Osteoblast (primary cell): ENCODE measurements around the gene HLF. TPM values are rescaled to one million over a fixed set of nuclear protein-coding genes. Genes with fewer than 3 reads are reported as not detected.
A peak's percentile ranks its signal among the peaks of the same experiment; 100 is the strongest.

Source experiments
- DNase-seq: peaks from one replicate; pipeline ENCODE4 v3.0.0; 2011; ENCODE audit warnings: low spot score, mixed read lengths; ENCODE audit not compliant: insufficient read length; ENCODE audit errors: missing footprints
- H2AFZ ChIP-seq: 2 replicates; pipeline ENCODE4 v1.6.0; 2011; ENCODE audit warnings: mild to moderate bottlenecking, low read length
- H3K27ac ChIP-seq: 2 replicates; pipeline ENCODE4 v1.5.1; 2011; ENCODE audit warnings: mild to moderate bottlenecking, low read depth, low read length, moderate library complexity
- H3K27me3 ChIP-seq: 2 replicates; pipeline ENCODE4 v1.6.0; 2012; ENCODE audit warnings: mild to moderate bottlenecking, control low read depth, inconsistent platforms, low read length, moderate library complexity; ENCODE audit not compliant: insufficient read depth
- H3K36me3 ChIP-seq: 2 replicates; pipeline ENCODE4 v1.5.1; 2011; ENCODE audit warnings: mild to moderate bottlenecking, low read length, control low read depth, moderate library complexity; ENCODE audit not compliant: insufficient read depth
- H3K4me1 ChIP-seq: 2 replicates; pipeline ENCODE4 v1.5.1; 2011; ENCODE audit warnings: mild to moderate bottlenecking, low read length, control low read depth, moderate library complexity; ENCODE audit not compliant: insufficient read depth
- H3K4me2 ChIP-seq: 2 replicates; pipeline ENCODE4 v1.6.0; 2011; ENCODE audit warnings: mild to moderate bottlenecking, low read length; ENCODE audit not compliant: insufficient read depth
- H3K4me3 ChIP-seq: fragments of 200-600 bp; sonication (generic); 3 replicates; pipeline ENCODE4 v1.5.1; 2012; ENCODE audit warnings: mild to moderate bottlenecking, low read length, inconsistent platforms; ENCODE audit not compliant: insufficient read depth
- H3K79me2 ChIP-seq: 2 replicates; pipeline ENCODE4 v1.6.0; 2012; ENCODE audit warnings: mild to moderate bottlenecking, low read length, control low read depth, inconsistent platforms; ENCODE audit not compliant: insufficient read depth
- H3K9me3 ChIP-seq: 2 replicates; pipeline ENCODE4 v1.5.1; 2011; ENCODE audit warnings: low read depth, low read length, control low read depth
- H4K20me1 ChIP-seq: 2 replicates; pipeline ENCODE4 v1.6.0; 2012; ENCODE audit warnings: mild to moderate bottlenecking, low read length, control low read depth; ENCODE audit not compliant: insufficient read depth
- CTCF ChIP-seq: IDR thresholded peaks from 2 replicates; pipeline ENCODE4 v1.5.1; 2011; ENCODE audit warnings: mild to moderate bottlenecking, low read depth, low read length, moderate library complexity; ENCODE audit errors: extremely low read depth
- total RNA-seq: library from RNA; depleted of rRNA; stranded (reverse); fragments of >200 nt; gene quantifications from 2 replicates; pipeline ENCODE4 v1.2.3, GENCODE V29; 2012

The HLF gene
- total RNA-seq, 1 donor: under 0.01 TPM

GRCh38 chr17:55340176-55340575 is 75.4 kb downstream of the HLF start:
- H3K9me3 ChIP-seq: no peaks in the 10 kb centered on the region
- H3K27me3 ChIP-seq: peaks cover 19% of the 10 kb centered on the region
- H4K20me1 ChIP-seq: no peaks in the 10 kb centered on the region
- no peak overlapping the region for H2AFZ ChIP-seq
- H3K4me3 ChIP-seq: no peak overlapping the region
- no peaks in the 10 kb centered on the region for H3K79me2 ChIP-seq
- peaks cover 3% of the 10 kb centered on the region for H3K4me1 ChIP-seq
- TF ChIP-seq CTCF: no peak
- H3K27ac ChIP-seq: no peak overlapping the region
- no peaks in the 10 kb centered on the region for H3K36me3 ChIP-seq
- no peak overlapping the region for H3K4me2 ChIP-seq
- DNase-seq: no peak

GRCh38 chr17:55340686-55341085 is 75.9 kb downstream of the HLF start:
- peaks cover 3% of the 10 kb centered on the region for H3K4me1 ChIP-seq
- no peak for DNase-seq
- H3K27ac ChIP-seq: no peak overlapping the region
- H3K4me3 ChIP-seq: no peak overlapping the region
- peaks cover 19% of the 10 kb centered on the region for H3K27me3 ChIP-seq
- no peaks in the 10 kb centered on the region for H3K36me3 ChIP-seq
- H2AFZ ChIP-seq: no peak overlapping the region
- H3K4me2 ChIP-seq: no peak overlapping the region
- no peaks in the 10 kb centered on the region for H3K9me3 ChIP-seq
- no peaks in the 10 kb centered on the region for H3K79me2 ChIP-seq
- TF ChIP-seq CTCF: no peak
- H4K20me1 ChIP-seq: no peaks in the 10 kb centered on the region

DNA sequence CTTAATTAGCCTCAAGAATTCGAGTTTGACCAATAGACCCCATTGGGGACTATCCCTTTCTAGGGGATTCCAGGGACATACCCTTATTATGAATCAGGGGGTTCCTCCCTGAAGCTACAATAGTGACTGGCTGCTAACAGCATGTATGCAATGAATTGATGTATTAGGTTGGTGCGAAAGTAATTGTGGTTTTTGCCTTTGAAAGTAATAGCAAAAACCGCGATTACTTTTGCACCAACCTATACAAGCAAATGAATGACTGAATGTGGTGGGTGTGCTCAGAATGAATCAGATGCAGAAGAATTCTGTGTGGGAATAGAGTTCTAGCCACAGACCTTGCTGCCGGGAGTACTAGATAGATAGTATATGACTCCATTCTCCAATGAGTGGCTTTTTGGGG is 76.7 kb downstream of the HLF start:
- DNase-seq: peak; percentile 75
- Histone ChIP-seq H3K4me3 (no peak overlapping the region), H3K4me2 (no peak overlapping the region), H3K27me3 (peaks cover 19% of the 10 kb centered on the region), H4K20me1 (no peaks in the 10 kb centered on the region), H2AFZ (no peak overlapping the region), H3K36me3 (no peaks in the 10 kb centered on the region), H3K4me1 (peaks cover 3% of the 10 kb centered on the region), H3K9me3 (no peaks in the 10 kb centered on the region), H3K27ac (no peak overlapping the region), H3K79me2 (no peaks in the 10 kb centered on the region)
- TF ChIP-seq CTCF: no peak

- Histone ChIP-seq H3K4me1 (peaks cover 3% of the 10 kb centered on the region), H3K79me2 (no peaks in the 10 kb centered on the region), H3K36me3 (no peaks in the 10 kb centered on the region), H3K27me3 (peaks cover 25% of the 10 kb centered on the region), H3K4me3 (no peak overlapping the region), H2AFZ (no peak overlapping the region), H3K9me3 (no peaks in the 10 kb centered on the region), H3K27ac (no peak overlapping the region), H3K4me2 (no peak overlapping the region), H4K20me1 (no peaks in the 10 kb centered on the region)
- no peak for TF ChIP-seq CTCF
- DNase-seq: no peak
These were observed 78.2 kb downstream of the HLF start for GRCh38 chr17:55342800-55343585.
